ENCODE results near the gene KAZN.

- TF ChIP-seq POLR2A (IDR thresholded peaks at IDR 0.05) (no peak), POLR2AphosphoS5 (IDR thresholded peaks at IDR 0.05) (no peak), CTCF (IDR thresholded peaks at IDR 0.05) (no peak), EP300 (IDR thresholded peaks at IDR 0.05) (no peak)
Measured at GRCh38 chr1:15095496-15095875, 497.0 kb downstream of the KAZN start.
